Neural crest cell (in vitro differentiated cells): Measurements from ENCODE around the gene ZNF559. TPM values are rescaled to one million over a fixed set of nuclear protein-coding genes. Genes with fewer than 3 reads are reported as not detected.
"Not testable (repeated sequence)": the region's sequence is repeated elsewhere in the genome, so short reads cannot be mapped to it uniquely, and the experiment has no call there.

Source experiments
- DNase-seq: peaks from one replicate; pipeline ENCODE4 v3.0.0; 2021; ENCODE audit warnings: low read depth, mixed read lengths, low spot score
- H3K27ac Mint-ChIP-seq: one replicate; pipeline ENCODE4 v1.8.0; 2021; ENCODE audit warnings: mild to moderate bottlenecking, mixed read lengths; ENCODE audit not compliant: unreplicated experiment
- H3K27me3 Mint-ChIP-seq: 2 replicates; pipeline ENCODE4 v1.8.0; 2021; ENCODE audit warnings: low read depth, mild to moderate bottlenecking, mixed read lengths
- H3K36me3 Mint-ChIP-seq: 2 replicates; pipeline ENCODE4 v1.8.0; 2021; ENCODE audit warnings: low read depth, mild to moderate bottlenecking, mixed read lengths
- H3K4me1 Mint-ChIP-seq: 2 replicates; pipeline ENCODE4 v1.8.0; 2021; ENCODE audit warnings: mixed read lengths
- H3K4me3 Mint-ChIP-seq: one replicate; pipeline ENCODE4 v1.8.0; 2021; ENCODE audit warnings: mild to moderate bottlenecking, mixed read lengths
- H3K9me3 Mint-ChIP-seq: 2 replicates; pipeline ENCODE4 v1.8.0; 2021; ENCODE audit warnings: mixed read lengths
- CTCF ChIP-seq: fragments of 200-600 bp; sonication (generic); conservative IDR thresholded peaks from 2 replicates; pipeline ENCODE4 v1.5.0; 2021; ENCODE audit warnings: antibody characterized with exemption, mild to moderate bottlenecking
- long read RNA-seq: library from polyadenylated mRNA; unstranded; transcript quantifications from one replicate; pipeline ENCODE4 v2.0.0, GENCODE V29; 2020
- total RNA-seq: library from RNA; stranded (reverse); gene quantifications from 2 replicates; pipeline ENCODE4 v1.2.1, GENCODE V29; 2021

Gene ZNF559
- 24.0 and 26.5 TPM in 2 replicates for total RNA-seq
- long read RNA-seq, full-length matches to known transcripts = 36 of 68 reads
- long read RNA-seq, partial matches to known transcripts = 7 of 68 reads
- long read RNA-seq, other reads (novel, unspliced or antisense) = 25 of 68 reads

GRCh38 chr19:9323919-9324583 lies at the start of gene ZNF559:
Gene ZNF559 (plus strand): TSS chr19:9324179. CDS start chr19:9338550, 14,371 bp downstream.
- Mint-ChIP-seq H3K4me1 (peaks cover 14% of the 10 kb centered on the region), H3K9me3 (peaks cover 29% of the 10 kb centered on the region), H3K27me3 (peaks cover 5% of the 10 kb centered on the region), H3K4me3 (peak within 1 kb of the TSS; percentile 91), H3K36me3 (peaks cover 53% of the 10 kb centered on the region), H3K27ac (peak within 1 kb of the TSS; percentile 75)
- peak; percentile 96 for DNase-seq
- TF ChIP-seq CTCF = peak; percentile 67

GRCh38 chr19:9283485-9283884 lies 40.5 kb upstream of the ZNF559 start:
- not testable (repeated sequence) for H3K4me3 Mint-ChIP-seq, H3K36me3 Mint-ChIP-seq, H3K27ac Mint-ChIP-seq, DNase-seq, H3K4me1 Mint-ChIP-seq, H3K27me3 Mint-ChIP-seq
- peaks cover 20% of the 10 kb centered on the region for H3K9me3 Mint-ChIP-seq

- Mint-ChIP-seq H3K27ac (no peak overlapping the region), H3K4me1 (no peaks in the 10 kb centered on the region), H3K4me3 (no peak overlapping the region), H3K27me3 (no peaks in the 10 kb centered on the region), H3K9me3 (peaks cover 25% of the 10 kb centered on the region), H3K36me3 (peaks cover 38% of the 10 kb centered on the region)
- no peak for TF ChIP-seq CTCF
- no peak for DNase-seq
Observed at GRCh38 chr19:9289231-9289884, 34.6 kb upstream of the ZNF559 start.

- no peak for DNase-seq
- H3K36me3 Mint-ChIP-seq = peaks cover 74% of the 10 kb centered on the region
- no peaks in the 10 kb centered on the region for H3K4me1 Mint-ChIP-seq
- no peak overlapping the region for H3K27ac Mint-ChIP-seq
- TF ChIP-seq CTCF = no peak
- H3K9me3 Mint-ChIP-seq = peaks cover 31% of the 10 kb centered on the region
- H3K27me3 Mint-ChIP-seq = no peaks in the 10 kb centered on the region
- H3K4me3 Mint-ChIP-seq = no peak overlapping the region
Observed at GRCh38 chr19:9295411-9295849, 28.5 kb upstream of the ZNF559 start.

- Mint-ChIP-seq H3K27me3 (no peaks in the 10 kb centered on the region), H3K4me1 (no peaks in the 10 kb centered on the region), H3K36me3 (peaks cover 79% of the 10 kb centered on the region), H3K4me3 (no peak overlapping the region), H3K9me3 (peaks cover 37% of the 10 kb centered on the region), H3K27ac (no peak overlapping the region)
- no peak for TF ChIP-seq CTCF
- no peak for DNase-seq
Observed at GRCh38 chr19:9296336-9296735, 27.6 kb upstream of the ZNF559 start.

GRCh38 chr19:9306443-9306842 lies 17.5 kb upstream of the ZNF559 start:
- Mint-ChIP-seq H3K4me1 (peaks cover 20% of the 10 kb centered on the region), H3K9me3 (peaks cover 13% of the 10 kb centered on the region), H3K27me3 (peaks cover 7% of the 10 kb centered on the region), H3K27ac (no peak overlapping the region), H3K36me3 (peaks cover 34% of the 10 kb centered on the region), H3K4me3 (peak overlapping the region; percentile 41)
- TF ChIP-seq CTCF = no peak
- DNase-seq = no peak
